Activated T-cell treated with anti-CD3 and anti-CD28 coated beads for 4 hours (primary cell): ENCODE results near the gene RGL3.
A peak's percentile ranks its signal among the peaks of the same experiment; 100 is the strongest.
"Not testable (repeated sequence)": the region's sequence is repeated elsewhere in the genome, so short reads cannot be mapped to it uniquely, and the experiment has no call there.

Source experiments
- DNase-seq: peaks from one replicate; pipeline ENCODE4 v3.0.0-alpha.2; 2020

The RGL3 gene

GRCh38 chr19:11356676-11357550 is 62.2 kb downstream of the RGL3 start:
- DNase-seq: no peak

GRCh38 chr19:11356074-11356397 is 63.1 kb downstream of the RGL3 start:
- DNase-seq: no peak

- DNase-seq: peak; percentile 78
Measured at GRCh38 chr19:11355160-11356073, 63.7 kb downstream of the RGL3 start, which contains the start of gene PLPPR2. TSS of gene PLPPR2 (plus strand) at chr19:11355432. CDS start at chr19:11357674, 2,242 bp downstream.

- DNase-seq: not testable (repeated sequence)
Measured at GRCh38 chr19:11354102-11354501, 65.0 kb downstream of the RGL3 start.

- no peak for DNase-seq
Measured at GRCh38 chr19:11349171-11349570, 69.9 kb downstream of the RGL3 start.

GRCh38 chr19:11347546-11348039 is 71.5 kb downstream of the RGL3 start:
- DNase-seq: no peak

- DNase-seq: peak; percentile 98
Measured at GRCh38 chr19:11346104-11346940, 72.8 kb downstream of the RGL3 start, which contains the start of the genes CCDC159 and TMEM205. TSS of gene CCDC159 (plus strand) at chr19:11346519. CDS start at chr19:11346607, 88 bp downstream. TSS of gene TMEM205 (minus strand) at chr19:11346268. CDS start at chr19:11345619, 649 bp downstream.

GRCh38 chr19:11345122-11345803 is 73.9 kb downstream of the RGL3 start:
- no peak for DNase-seq
